HEK293 (cell line): Measurements from ENCODE around the gene ARID4A.

ENCODE experiments used
- ZNF239 ChIP-seq: fragments of 450-650 bp; formaldehyde crosslinking; IDR thresholded peaks from 2 replicates; pipeline ENCODE4 v1.5.1; 2016; ENCODE audit warnings: missing biosample characterization, missing genetic modification characterization
- ZNF302 ChIP-seq: fragments of 450-650 bp; formaldehyde crosslinking; IDR thresholded peaks from 2 replicates; pipeline ENCODE4 v1.5.1; 2016; ENCODE audit warnings: missing biosample characterization, missing genetic modification characterization, low read depth
- ZNF600 ChIP-seq: fragments of 450-650 bp; formaldehyde crosslinking; IDR thresholded peaks from 2 replicates; pipeline ENCODE4 v1.5.1; 2016; ENCODE audit warnings: missing biosample characterization, missing genetic modification characterization
- ZNF768 ChIP-seq: fragments of 450-650 bp; formaldehyde crosslinking; IDR thresholded peaks from 2 replicates; pipeline ENCODE4 v1.5.1; 2018; ENCODE audit warnings: missing biosample characterization, mild to moderate bottlenecking, missing genetic modification characterization
- TF ChIP-seq, protein P1 (sequence below): fragments of 450-650 bp; formaldehyde crosslinking; IDR thresholded peaks from 2 replicates; pipeline ENCODE4 v1.5.1; 2016; ENCODE audit warnings: missing biosample characterization, missing genetic modification characterization
- TF ChIP-seq, protein P2 (sequence below): fragments of 450-650 bp; formaldehyde crosslinking; IDR thresholded peaks from 2 replicates; pipeline ENCODE4 v1.5.1; 2016; ENCODE audit warnings: missing biosample characterization, missing genetic modification characterization
- TF ChIP-seq, protein P3 (sequence below): fragments of 450-650 bp; formaldehyde crosslinking; IDR thresholded peaks from 2 replicates; pipeline ENCODE4 v1.5.1; 2016; ENCODE audit warnings: missing biosample characterization, missing genetic modification characterization
- TF ChIP-seq, protein P4 (sequence below): fragments of 450-650 bp; formaldehyde crosslinking; IDR thresholded peaks from 2 replicates; pipeline ENCODE4 v1.5.1; 2016; ENCODE audit warnings: missing biosample characterization, missing genetic modification characterization

DNA sequence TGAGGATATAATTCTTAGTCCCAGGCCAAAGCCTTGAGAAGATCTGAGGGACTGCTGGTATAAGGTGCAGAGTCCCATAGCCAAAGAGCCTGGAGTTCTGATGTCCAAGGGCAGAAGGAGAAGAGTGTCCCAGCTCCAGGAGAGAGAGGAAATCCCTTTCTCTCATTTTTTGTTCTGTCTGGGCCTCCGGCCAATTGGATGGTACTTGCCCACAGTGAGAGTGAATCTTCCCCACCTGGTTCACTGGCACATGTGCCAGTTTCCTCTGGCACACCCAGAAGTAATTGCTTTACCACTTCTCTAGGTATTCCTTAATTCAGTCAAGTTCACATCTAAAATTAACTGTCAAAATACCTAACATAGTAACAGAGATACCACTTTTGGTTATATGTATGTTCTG is 15.3 kb downstream of the ARID4A start:
- TF ChIP-seq, protein P1, sequence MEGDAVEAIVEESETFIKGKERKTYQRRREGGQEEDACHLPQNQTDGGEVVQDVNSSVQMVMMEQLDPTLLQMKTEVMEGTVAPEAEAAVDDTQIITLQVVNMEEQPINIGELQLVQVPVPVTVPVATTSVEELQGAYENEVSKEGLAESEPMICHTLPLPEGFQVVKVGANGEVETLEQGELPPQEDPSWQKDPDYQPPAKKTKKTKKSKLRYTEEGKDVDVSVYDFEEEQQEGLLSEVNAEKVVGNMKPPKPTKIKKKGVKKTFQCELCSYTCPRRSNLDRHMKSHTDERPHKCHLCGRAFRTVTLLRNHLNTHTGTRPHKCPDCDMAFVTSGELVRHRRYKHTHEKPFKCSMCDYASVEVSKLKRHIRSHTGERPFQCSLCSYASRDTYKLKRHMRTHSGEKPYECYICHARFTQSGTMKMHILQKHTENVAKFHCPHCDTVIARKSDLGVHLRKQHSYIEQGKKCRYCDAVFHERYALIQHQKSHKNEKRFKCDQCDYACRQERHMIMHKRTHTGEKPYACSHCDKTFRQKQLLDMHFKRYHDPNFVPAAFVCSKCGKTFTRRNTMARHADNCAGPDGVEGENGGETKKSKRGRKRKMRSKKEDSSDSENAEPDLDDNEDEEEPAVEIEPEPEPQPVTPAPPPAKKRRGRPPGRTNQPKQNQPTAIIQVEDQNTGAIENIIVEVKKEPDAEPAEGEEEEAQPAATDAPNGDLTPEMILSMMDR (tag by site-specific recombination), result no peak
- TF ChIP-seq ZNF768 (tag by site-specific recombination), result no peak
- TF ChIP-seq ZNF239 (tag by site-specific recombination), result no peak
- TF ChIP-seq, protein P2, sequence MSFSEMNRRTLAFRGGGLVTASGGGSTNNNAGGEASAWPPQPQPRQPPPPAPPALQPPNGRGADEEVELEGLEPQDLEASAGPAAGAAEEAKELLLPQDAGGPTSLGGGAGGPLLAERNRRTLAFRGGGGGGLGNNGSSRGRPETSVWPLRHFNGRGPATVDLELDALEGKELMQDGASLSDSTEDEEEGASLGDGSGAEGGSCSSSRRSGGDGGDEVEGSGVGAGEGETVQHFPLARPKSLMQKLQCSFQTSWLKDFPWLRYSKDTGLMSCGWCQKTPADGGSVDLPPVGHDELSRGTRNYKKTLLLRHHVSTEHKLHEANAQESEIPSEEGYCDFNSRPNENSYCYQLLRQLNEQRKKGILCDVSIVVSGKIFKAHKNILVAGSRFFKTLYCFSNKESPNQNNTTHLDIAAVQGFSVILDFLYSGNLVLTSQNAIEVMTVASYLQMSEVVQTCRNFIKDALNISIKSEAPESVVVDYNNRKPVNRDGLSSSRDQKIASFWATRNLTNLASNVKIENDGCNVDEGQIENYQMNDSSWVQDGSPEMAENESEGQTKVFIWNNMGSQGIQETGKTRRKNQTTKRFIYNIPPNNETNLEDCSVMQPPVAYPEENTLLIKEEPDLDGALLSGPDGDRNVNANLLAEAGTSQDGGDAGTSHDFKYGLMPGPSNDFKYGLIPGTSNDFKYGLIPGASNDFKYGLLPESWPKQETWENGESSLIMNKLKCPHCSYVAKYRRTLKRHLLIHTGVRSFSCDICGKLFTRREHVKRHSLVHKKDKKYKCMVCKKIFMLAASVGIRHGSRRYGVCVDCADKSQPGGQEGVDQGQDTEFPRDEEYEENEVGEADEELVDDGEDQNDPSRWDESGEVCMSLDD (tag by site-specific recombination), result no peak
- TF ChIP-seq, protein P3, sequence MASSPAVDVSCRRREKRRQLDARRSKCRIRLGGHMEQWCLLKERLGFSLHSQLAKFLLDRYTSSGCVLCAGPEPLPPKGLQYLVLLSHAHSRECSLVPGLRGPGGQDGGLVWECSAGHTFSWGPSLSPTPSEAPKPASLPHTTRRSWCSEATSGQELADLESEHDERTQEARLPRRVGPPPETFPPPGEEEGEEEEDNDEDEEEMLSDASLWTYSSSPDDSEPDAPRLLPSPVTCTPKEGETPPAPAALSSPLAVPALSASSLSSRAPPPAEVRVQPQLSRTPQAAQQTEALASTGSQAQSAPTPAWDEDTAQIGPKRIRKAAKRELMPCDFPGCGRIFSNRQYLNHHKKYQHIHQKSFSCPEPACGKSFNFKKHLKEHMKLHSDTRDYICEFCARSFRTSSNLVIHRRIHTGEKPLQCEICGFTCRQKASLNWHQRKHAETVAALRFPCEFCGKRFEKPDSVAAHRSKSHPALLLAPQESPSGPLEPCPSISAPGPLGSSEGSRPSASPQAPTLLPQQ, result no peak
- no peak for TF ChIP-seq ZNF302 (tag by site-specific recombination)
- TF ChIP-seq, protein P4, sequence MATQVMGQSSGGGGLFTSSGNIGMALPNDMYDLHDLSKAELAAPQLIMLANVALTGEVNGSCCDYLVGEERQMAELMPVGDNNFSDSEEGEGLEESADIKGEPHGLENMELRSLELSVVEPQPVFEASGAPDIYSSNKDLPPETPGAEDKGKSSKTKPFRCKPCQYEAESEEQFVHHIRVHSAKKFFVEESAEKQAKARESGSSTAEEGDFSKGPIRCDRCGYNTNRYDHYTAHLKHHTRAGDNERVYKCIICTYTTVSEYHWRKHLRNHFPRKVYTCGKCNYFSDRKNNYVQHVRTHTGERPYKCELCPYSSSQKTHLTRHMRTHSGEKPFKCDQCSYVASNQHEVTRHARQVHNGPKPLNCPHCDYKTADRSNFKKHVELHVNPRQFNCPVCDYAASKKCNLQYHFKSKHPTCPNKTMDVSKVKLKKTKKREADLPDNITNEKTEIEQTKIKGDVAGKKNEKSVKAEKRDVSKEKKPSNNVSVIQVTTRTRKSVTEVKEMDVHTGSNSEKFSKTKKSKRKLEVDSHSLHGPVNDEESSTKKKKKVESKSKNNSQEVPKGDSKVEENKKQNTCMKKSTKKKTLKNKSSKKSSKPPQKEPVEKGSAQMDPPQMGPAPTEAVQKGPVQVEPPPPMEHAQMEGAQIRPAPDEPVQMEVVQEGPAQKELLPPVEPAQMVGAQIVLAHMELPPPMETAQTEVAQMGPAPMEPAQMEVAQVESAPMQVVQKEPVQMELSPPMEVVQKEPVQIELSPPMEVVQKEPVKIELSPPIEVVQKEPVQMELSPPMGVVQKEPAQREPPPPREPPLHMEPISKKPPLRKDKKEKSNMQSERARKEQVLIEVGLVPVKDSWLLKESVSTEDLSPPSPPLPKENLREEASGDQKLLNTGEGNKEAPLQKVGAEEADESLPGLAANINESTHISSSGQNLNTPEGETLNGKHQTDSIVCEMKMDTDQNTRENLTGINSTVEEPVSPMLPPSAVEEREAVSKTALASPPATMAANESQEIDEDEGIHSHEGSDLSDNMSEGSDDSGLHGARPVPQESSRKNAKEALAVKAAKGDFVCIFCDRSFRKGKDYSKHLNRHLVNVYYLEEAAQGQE (tag by site-specific recombination), result no peak
- TF ChIP-seq ZNF600 (tag by site-specific recombination), result no peak
